ENCODE data around the gene RAB31.

The RAB31 gene

GRCh38 chr18:9741793-9742523, 33.9 kb downstream of the RAB31 start:
- TF ChIP-seq POLR2A (IDR thresholded peaks at IDR 0.05; ENCODE audit: extremely low read depth, insufficient read length) (no peak), MAX (IDR thresholded peaks at IDR 0.05; ENCODE audit: low read depth, low read length) (no peak), MYC (IDR thresholded peaks at IDR 0.05; ENCODE audit: low read depth, low read length) (no peak), CTCF (IDR thresholded peaks at IDR 0.05; ENCODE audit: low read depth, low read length) (no peak)
- no peak overlapping the region for H3K4me3 ChIP-seq (ENCODE audit: low read depth, low read length)
- peak; percentile 44 for DNase-seq (ENCODE audit: low read depth)

- TF ChIP-seq MYC (IDR thresholded peaks at IDR 0.05; ENCODE audit: low read depth, low read length) (no peak), MAX (IDR thresholded peaks at IDR 0.05; ENCODE audit: low read depth, low read length) (no peak), POLR2A (IDR thresholded peaks at IDR 0.05; ENCODE audit: extremely low read depth, insufficient read length) (no peak), CTCF (IDR thresholded peaks at IDR 0.05; ENCODE audit: low read depth, low read length) (no peak)
- no peak for DNase-seq (ENCODE audit: low read depth)
- H3K4me3 ChIP-seq (ENCODE audit: low read depth, low read length): no peak overlapping the region
Measured at GRCh38 chr18:9742524-9743131, 34.5 kb downstream of the RAB31 start.

- TF ChIP-seq CTCF (IDR thresholded peaks at IDR 0.05; ENCODE audit: low read depth, low read length): no peak
- peak; percentile 67 for TF ChIP-seq MAX (IDR thresholded peaks at IDR 0.05; ENCODE audit: low read depth, low read length)
- TF ChIP-seq MYC (IDR thresholded peaks at IDR 0.05; ENCODE audit: low read depth, low read length): peak; percentile 73
- no peak for TF ChIP-seq POLR2A (IDR thresholded peaks at IDR 0.05; ENCODE audit: extremely low read depth, insufficient read length)
- H3K4me3 ChIP-seq (ENCODE audit: low read depth, low read length): no peak overlapping the region
- DNase-seq (ENCODE audit: low read depth): peak; percentile 98
Measured at GRCh38 chr18:9743200-9744016, 35.3 kb downstream of the RAB31 start.

- DNase-seq (ENCODE audit: low read depth): no peak
- H3K4me3 ChIP-seq (ENCODE audit: low read depth, low read length): no peak overlapping the region
- no peak for TF ChIP-seq POLR2A (IDR thresholded peaks at IDR 0.05; ENCODE audit: extremely low read depth, insufficient read length)
- no peak for TF ChIP-seq MAX (IDR thresholded peaks at IDR 0.05; ENCODE audit: low read depth, low read length)
- no peak for TF ChIP-seq MYC (IDR thresholded peaks at IDR 0.05; ENCODE audit: low read depth, low read length)
- TF ChIP-seq CTCF (IDR thresholded peaks at IDR 0.05; ENCODE audit: low read depth, low read length): no peak
Measured at GRCh38 chr18:9746958-9747357, 38.9 kb downstream of the RAB31 start.

GRCh38 chr18:9749611-9750010, 41.5 kb downstream of the RAB31 start:
- no peak overlapping the region for H3K4me3 ChIP-seq (ENCODE audit: low read depth, low read length)
- no peak for TF ChIP-seq CTCF (IDR thresholded peaks at IDR 0.05; ENCODE audit: low read depth, low read length)
- TF ChIP-seq MAX (IDR thresholded peaks at IDR 0.05; ENCODE audit: low read depth, low read length): no peak
- TF ChIP-seq POLR2A (IDR thresholded peaks at IDR 0.05; ENCODE audit: extremely low read depth, insufficient read length): no peak
- no peak for TF ChIP-seq MYC (IDR thresholded peaks at IDR 0.05; ENCODE audit: low read depth, low read length)
- DNase-seq (ENCODE audit: low read depth): no peak
